HG02763 (cell line): ENCODE data around the gene ADD3.
"Not testable (repeated sequence)": the region's sequence is repeated elsewhere in the genome, so short reads cannot be mapped to it uniquely, and the experiment has no call there.

Source experiments
- ATAC-seq: cut with Tn5 transposase; IDR thresholded peaks from one replicate; pipeline ENCODE4 v1.9.1; 2021; ENCODE audit warnings: mild to moderate bottlenecking, moderate library complexity; ENCODE audit not compliant: unreplicated experiment

ADD3 gene

DNA sequence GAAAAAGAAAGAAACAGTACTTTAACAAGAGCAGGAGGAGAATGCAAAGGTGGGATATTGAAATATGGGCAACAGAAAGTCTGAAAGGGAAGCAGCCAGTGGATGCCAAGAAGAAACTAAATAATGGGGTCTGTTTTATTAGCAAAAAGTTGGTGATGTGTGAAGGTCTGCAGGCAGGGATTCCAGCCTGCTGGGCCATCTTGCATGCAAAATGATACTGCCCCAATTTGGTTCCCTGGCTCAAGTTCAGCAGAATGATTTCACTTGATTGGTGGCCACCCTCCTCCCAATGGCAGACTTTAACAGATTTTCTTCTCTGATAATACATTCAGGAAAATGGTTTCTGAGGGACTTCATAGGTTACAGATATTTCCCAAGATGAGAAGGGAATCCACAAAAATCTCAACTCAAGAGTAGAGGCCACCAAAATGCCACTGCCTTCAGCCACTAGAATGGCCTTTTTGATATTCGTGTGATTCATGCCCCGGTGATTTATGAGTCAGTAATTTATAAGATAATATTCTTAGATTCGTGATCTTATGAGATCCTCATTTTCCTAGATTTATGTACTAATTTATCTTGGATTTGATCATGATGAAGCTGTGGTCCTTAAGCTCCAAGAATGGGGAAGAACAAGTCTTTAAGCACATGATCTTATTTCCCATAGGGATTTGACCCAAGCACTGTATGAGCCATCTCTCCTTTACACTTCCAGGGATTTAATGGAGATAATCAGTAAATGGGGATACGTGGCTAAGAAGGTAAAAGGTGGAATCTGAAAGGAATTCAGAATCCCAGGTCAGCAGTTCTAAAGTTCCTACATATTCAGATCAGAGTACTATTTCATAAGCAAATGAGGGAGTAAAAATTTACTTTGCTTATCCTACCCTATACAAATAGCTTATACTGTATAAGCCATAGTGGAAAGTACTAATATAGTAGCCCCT is 32.3 kb upstream of the ADD3 start:
- ATAC-seq: no peak

DNA sequence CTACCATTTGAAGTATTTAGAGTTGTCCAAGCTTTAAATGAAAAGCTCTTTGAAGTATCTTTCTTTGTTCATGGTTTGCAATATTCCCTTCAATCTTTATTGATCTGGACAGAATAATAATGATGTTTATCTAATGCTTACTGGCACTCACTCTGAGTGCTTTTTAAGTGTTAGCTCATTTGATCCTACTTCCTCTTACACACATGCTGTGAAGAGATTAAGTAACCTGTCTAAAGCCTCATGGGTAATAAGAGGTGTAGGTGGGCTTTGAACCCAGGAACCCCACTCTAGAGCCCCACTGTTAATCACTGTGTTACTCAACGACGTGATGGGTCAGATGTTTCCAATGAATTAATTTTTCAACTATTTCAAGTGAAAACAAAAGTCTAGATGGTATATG is 31.1 kb upstream of the ADD3 start:
- ATAC-seq: no peak

DNA sequence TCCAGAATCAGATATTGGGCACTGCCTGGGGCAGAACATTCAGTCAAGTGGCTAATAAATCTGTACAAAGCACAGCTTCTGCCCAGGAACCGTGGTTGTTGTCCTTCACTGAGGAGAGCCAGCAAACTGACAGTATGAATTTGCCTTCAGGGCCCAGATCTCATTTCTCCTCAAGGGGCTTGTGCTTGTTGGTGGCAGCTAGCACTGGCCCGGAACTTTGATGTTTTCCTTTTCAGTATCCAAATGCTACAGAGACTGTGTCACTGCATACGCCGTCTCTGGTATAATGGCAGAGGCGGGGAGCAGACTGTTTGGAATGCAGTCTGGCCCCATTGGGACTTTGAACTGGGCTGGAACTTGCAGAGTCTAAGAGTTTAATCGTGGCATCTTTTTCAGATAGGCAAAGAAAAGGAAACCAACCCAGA is 30.4 kb upstream of the ADD3 start:
- ATAC-seq: no peak

DNA sequence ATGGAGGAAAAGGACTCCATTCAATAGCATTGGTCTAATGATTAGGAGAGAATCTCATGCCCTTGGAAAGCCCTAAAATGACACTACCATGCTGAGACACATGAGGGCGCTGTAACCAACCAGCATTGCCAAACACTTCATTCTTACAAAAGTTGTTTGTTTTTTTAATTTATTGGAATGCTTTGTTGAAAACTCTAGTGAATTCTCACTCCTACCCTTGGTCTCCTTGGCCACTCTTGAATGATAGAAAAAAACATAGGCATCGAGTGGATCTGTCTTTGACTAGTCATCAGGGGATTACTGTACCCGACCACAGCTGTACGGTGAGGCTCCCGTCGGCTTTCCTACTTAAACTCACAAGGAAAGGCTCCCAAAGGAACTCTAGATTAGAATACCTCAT is 29.3 kb upstream of the ADD3 start:
- ATAC-seq: no peak

DNA sequence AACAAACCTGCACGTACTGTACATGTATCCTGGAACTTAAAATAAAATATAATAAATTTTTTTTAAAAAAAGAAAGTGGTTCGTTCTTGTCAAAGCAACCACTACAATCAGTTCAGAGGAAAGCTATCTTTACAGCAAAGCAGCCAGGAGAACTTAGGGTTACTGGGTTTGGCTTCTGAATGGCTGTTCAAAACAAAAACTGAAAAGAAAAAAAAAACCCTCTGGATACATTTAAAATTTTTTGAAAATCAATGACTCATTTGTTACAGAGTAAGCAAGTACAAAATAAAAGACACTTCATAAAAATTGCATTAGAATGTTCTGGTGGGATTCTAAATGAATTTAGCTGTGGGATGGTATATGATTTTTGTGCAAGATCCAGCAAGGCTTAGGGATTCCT is 28.6 kb upstream of the ADD3 start:
- ATAC-seq: no peak

DNA sequence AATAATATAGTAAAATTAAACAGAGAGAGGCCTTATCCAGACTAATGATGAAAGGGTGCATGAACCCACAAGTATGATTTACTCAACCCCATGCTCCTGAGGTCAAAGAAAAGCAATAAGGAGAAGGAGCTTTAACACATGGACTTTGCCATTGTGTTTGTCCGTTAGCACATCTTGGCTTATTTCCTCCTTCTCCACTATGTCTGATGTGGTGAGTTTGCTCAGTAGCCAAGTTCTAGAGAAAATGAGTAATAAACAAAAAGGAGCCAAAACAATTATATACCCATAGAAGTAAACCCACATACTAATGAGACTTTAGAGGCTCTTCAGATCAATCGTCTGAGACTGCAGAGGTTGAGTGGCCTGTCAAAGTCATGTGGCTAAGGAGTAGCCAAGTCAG is 26.1 kb upstream of the ADD3 start:
- no peak for ATAC-seq

DNA sequence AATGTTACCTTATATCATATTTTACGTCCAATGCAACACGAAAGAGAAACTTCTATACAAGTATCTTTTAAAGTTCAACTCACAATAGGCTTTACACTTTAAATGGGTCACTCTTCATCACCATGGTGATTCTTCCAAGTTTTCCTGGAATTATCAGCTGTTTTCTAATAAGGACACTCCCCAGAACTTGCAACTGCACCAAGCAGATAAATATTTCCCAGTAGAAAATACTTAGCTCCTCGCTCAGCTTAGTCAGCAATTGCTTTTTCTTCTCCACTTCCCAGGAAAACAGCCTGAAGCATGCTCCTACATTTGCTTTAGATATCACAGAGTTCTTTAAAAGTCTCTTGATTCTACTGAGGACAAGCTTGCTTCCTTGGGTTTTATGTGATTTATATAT is 25.7 kb upstream of the ADD3 start:
- no peak for ATAC-seq

DNA sequence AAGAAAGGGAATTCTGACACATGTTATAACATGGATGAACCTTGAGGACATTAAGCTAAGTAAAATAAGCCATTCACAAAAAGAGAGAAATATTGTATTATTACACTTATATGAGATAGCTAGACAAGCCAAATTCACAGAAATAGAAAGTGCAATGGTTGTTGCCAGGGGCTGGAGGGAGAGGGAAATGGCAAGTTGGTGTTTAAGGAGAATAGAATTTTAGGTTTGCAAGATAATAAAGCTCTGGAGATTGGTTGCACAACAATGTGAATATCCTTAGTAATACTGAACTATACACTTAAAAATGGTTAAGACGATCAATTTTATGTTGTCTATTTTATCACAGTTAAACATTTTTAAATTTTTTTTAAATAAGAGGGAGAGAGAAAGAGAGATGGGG is 25.0 kb upstream of the ADD3 start:
- no peak for ATAC-seq

DNA sequence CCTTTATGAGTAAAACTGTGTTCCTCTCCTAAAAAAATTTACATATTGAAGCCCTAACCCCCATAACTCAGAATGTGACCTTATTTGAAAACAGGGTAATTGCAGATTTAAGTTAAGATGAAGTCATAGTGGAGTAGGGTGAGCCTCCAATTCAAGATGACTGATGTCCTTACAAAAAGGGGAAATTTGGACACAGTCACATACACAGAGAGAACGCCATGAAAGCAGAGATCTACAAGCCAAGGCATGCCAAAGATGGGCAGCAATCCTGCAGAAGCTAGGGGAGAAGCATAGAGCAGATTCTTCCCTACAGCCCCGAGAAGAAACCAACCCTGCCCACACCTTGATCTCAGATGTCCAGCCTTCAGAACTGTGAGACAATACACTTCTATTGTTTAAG is 23.8 kb upstream of the ADD3 start:
- ATAC-seq: no peak

DNA sequence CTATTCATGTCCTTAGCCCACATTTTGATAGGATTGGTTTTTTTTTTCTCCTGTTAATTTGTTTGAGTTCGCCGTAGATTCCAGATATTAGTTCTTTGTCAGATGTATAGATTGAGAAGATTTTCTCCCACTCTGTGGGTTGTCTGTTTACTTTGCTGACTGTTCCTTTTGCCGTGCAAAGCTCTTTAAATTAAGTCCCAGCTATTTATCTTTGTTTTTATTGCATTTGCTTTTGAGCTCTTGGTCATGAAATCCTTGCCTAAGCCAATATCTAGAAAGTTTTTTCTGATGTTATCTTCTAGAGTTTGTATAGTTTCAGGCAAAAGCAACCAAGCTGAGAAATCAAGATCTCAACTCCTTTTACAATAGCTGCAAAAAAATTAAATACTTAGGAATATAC is 22.0 kb upstream of the ADD3 start:
- ATAC-seq: not testable (repeated sequence)

DNA sequence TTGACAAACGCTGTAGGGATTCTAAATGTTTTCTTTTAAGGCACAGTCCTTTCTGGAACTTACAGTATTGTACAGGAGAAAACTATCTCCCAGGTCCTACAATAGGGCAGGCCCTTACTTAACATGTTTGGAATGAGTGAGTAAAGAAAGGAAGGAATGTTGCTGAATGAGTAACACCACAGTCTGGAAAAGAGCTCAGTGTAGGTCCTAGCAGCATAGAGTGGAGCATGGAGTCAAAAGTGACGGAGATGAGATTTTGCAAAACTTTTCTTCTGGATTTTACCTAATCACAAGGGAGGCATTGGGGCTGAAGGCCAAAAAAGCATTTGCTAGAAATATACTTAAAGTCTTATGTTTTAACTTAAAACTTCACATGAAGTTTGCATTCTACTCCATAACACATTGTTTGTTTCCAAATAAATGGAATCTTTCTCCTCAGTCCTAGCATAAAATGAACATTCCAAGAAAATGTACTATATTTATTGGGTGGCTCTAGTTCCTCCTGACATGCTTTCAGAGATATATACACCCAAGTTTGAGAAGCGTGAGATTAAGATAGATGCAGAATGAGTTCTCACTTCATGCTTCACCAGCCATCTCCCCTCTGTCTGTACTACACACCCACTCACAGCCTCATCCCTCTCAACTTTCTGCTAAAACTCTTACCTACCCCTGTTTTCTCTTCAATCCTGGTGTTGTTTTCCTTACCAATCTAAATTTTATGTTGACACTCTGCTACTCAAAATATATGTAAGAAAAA is 20.2 kb upstream of the ADD3 start:
- ATAC-seq: no peak

DNA sequence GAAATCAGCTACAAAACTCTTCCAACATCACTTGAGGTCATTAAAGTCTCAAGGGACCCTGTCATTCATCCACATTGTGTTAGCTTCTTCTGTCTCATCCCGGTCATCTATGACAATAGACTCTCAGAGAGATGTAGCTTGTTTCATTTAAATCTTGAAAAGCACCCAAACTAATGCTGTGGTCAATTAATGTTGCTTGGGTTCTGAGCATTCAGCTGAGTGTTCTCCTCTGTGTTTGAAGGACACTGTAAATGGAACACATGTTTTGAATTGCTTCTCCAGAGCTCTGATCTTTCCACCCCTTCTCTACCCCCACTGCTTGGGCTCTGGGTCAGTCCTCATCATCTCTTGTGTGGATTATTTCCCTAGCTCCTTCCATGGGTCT is 19.6 kb upstream of the ADD3 start:
- ATAC-seq: no peak

DNA sequence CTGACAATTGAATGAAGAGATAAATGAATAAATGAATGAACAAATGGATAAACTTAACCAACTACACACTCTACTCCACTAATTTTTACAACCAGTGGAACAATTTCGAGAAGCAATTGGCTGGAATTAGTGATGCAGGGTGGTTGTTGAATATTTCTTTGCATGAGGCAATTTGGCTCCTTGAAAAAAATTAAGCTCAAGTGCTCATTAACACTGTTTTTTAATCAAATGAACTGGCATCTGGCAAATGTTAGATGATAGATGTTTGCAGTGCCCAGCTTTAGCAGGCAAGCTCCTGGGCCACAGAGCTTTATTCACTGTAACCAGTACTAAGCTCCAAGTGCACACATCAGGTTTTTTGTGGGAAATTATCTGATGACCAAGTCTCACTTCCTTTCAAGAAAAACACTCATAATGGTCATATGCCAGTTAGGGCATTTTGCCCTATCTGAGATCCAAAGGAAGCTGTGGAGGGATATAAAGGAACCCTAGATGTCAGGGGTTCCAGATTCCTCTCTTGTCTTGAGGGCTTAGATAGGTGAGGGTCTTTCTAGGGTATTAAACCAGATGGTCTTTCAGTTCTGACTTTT is 16.4 kb upstream of the ADD3 start:
- no peak for ATAC-seq

DNA sequence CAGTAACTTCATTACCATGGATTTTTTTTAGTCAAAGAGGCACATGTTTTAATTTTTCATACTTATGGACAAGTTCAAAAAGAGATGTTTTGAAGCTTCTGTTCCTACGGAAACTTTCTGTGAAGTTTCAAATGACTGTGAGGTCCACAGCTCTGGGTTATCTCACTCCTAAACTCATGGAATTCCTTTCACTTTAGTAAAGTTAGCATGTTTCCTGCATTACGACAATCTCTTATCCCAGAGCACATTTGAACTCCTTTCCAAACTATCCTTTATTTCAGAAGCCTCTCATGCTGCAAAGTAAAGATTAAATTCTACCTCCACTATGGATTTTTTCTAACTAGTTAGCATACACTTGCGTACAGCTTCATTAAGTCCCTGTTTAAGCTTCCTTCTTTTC is 15.3 kb upstream of the ADD3 start:
- no peak for ATAC-seq

DNA sequence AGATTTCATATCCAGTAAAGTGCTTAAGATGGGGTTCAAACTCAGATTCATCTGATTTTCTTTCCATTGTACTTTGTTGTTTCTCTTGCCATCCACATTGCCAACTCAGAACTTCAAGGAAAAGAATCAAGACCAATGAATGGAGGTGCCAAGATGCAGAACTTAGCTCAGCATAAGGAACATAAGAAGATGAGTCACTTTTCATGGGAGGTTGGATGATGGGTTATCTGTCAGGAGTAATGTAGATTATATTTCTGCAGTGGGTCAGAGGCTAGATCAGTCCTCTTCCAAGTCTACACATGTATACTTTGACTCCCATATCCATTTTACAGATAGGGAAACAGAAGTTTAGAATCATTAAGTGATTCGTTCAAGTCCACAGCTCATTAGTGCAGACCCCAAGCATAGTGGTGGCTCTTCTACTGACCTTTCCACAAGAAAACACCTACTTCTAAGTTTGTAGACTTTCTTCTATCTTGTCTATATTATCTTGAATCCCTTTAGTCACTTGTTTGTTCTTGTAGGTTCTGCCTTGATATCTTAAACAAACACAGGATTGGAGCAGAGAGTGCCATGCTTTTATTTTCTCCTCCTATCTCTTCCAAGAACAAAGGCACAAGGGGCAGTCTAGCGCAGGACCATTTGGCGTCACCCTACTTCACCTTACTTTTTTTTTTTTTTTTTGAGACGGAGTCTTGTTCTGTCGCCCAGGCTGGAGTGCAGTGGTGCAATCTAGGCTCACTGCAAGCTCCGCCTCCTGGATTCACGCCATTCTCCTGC is 14.0 kb upstream of the ADD3 start:
- no peak for ATAC-seq

DNA sequence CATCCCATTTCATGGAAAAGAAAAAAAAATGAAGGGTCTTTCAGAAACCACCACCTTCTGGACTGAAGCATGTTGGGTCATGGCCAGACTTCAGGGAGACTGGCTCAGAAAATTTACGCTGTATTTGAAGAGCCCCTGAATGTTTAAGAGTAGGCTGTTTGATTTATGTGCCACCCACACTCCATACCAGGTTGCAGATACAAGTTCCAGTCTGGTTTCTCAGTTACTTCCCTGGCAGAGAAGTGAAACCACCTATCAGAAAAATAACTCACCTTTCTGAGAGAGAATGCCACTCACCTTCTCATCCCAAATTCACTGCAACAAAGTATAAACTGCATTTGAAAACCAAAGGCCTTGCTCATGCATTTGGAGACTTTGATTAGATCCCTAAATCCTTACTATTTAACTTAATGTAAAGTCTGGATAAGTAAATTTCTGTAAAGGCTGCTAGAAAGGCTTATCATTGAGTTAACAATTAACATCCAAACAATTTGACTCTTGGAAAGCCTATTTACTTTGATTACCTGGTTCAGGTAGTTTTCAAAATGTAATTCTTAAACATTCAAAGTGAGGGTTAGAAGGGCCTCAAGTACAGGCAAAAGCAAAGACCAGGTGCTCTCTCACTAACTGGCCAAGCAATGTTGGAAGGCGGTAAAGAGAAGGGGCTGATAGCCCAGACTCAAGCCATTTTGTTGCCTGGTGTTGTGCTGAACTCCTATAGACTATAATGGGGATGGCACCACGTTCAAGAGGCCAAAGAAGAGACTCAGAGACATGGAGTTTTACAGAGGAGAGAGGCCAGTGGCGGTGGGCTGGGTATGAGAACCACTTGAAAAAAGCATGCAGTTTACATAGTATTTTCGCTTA is 12.8 kb upstream of the ADD3 start:
- no peak for ATAC-seq

DNA sequence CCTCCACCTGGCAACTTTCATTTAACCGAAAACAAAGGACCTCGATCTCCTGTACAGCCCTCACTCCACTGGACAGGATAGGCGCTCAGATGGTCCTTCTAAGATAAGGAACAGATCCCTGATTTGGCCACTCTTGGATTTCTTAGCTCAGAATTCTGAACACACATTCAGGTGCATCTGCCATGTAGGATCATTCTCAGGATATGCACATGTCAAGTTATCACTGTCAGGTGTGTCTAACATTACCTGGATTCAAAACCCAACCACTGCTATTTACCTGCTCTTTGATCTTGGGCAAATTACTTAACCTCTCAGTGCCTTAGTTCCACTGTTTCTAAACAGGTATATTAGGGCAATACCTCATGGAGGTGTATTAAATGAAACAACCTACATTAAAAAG is 12.2 kb upstream of the ADD3 start:
- ATAC-seq: no peak

DNA sequence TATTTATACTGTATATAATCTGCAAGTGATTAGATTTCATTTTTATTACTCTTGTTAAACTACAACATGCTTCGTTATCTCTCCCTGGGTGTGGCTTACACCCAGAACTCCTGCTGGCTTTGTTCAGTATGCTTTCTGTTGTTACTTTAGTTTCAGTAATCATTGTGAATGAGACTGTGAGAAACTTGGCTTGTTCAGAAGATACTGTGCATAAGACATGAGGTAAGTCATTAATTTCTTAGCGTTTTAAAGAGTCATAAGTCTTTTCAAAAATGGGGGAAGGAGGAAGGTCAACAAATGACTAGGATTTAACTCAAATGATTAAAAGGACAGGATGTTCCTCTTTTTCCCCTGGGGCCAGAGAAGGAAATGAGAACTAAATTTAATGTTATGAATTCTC is 11.6 kb upstream of the ADD3 start:
- ATAC-seq: no peak

DNA sequence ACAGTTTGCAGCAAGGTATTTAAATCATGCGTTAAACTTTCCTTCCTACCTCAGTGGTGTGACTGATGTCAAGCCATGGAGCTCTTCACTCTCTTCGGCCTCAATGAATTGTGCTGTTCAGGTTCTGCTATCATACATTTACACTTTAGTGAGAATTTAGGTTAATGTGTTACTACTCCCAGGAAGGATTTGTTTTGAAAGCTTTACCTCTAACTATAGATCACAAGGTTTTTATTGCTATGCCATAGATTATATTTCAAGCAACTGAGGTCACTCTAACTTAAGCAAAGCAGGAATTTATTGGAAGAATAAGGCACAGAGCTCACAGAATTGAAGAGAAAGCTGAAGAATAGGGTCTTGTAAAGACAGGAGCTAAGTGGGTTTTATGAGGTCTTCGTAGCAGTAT is 11.0 kb upstream of the ADD3 start:
- ATAC-seq: no peak

DNA sequence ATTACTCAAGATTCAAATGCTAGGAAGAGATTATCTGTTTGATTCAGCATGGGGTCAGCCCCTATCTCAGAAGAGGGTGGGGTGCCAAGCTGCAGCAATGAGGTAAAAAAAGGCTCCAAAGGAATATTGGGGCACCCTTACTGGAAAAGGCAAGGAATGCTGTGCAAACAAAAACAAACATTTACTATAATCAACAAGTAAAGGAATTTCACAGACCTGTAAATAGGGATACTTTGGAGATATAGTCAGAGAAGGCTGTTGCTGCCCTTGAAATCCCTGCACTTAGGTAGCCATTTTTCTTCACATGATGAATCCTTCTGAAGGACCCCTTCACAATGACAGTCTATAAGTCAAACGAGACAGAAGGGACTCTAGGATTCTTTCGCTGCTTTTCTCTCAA is 10.6 kb upstream of the ADD3 start:
- no peak for ATAC-seq
